RWPE1 (cell line): ENCODE data around the gene TGM3.

Experiments
- CTCF ChIA-PET: fragments of 350-600 bp; sonication (Branson Sonifier 250); formaldehyde crosslinking; extraction: SDS; loops from one replicate; lab custom pipeline; 2021; lab: Yijun Ruan, JAX
- POLR2A ChIA-PET: fragments of 400-600 bp; formaldehyde crosslinking; extraction: SDS; loops from one replicate; lab custom pipeline; 2020; ENCODE audit warnings: antibody characterized with exemption; ENCODE audit not compliant: low non-redundant PET; lab: Yijun Ruan, JAX
- DNase-seq: peaks from one replicate; pipeline ENCODE4 v3.0.0; 2012; ENCODE audit warnings: low spot score
- H3K27ac ChIP-seq: fragments of 450-650 bp; 2 replicates; pipeline ENCODE4 v1.5.1; 2017
- TF ChIP-seq, protein P1 (sequence below): fragments of 450-650 bp; conservative IDR thresholded peaks from 2 replicates; pipeline ENCODE4 v1.5.1; 2017; ENCODE audit warnings: low read depth, mild to moderate bottlenecking

Gene TGM3

DNA sequence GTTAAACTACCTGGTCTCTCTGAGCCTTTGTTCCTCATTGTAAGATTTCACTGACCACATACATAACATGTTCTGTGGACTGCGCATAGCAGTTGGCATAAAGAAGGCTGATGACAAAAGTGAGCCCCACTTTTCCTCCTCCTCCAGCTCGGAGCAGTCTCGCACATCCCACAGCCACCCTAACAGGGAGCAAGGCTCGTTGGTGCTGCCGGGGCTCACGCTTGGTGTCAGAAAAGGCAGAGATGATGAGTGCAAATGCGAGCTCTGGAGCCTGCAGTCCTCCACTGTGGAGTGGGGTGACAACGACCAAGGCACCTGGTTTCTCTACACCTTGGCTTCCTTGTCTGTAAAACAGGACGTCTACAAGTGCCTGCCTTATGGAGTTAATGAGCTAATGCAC lies 9.7 kb downstream of the TGM3 start:
- ChIA-PET POLR2A (no interaction called here), CTCF (interaction anchor here (0.6 kb wide), 1 partner anchor 213 kb away, joined by 3 read pairs; no protein-coding TSS in a partner anchor)

DNA sequence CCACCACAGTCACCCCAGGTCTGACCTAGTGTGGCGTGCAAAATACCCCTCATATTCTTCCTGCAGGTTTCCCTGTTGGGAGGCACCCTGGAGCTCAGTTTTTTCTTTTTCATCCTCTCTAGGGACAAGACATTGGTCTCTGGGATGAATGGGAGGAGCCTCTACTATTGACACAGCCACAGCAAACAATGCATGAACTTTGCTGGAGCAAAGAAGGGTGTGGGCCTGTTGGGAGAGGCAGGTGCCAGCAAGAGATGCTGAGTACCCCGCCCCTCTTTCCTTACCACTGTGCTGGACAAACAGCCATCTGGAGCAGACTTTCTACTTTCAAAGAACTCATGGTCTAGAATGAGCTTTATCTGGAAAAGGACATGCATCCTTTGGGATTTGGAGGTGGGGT lies 10.1 kb downstream of the TGM3 start:
- ChIA-PET POLR2A (no interaction called here), CTCF (interaction anchor here (0.6 kb wide), 1 partner anchor 116 kb away, joined by 3 read pairs; no protein-coding TSS in a partner anchor)
- TF ChIP-seq, protein P1, sequence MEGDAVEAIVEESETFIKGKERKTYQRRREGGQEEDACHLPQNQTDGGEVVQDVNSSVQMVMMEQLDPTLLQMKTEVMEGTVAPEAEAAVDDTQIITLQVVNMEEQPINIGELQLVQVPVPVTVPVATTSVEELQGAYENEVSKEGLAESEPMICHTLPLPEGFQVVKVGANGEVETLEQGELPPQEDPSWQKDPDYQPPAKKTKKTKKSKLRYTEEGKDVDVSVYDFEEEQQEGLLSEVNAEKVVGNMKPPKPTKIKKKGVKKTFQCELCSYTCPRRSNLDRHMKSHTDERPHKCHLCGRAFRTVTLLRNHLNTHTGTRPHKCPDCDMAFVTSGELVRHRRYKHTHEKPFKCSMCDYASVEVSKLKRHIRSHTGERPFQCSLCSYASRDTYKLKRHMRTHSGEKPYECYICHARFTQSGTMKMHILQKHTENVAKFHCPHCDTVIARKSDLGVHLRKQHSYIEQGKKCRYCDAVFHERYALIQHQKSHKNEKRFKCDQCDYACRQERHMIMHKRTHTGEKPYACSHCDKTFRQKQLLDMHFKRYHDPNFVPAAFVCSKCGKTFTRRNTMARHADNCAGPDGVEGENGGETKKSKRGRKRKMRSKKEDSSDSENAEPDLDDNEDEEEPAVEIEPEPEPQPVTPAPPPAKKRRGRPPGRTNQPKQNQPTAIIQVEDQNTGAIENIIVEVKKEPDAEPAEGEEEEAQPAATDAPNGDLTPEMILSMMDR, result no peak
- no peak overlapping the region for H3K27ac ChIP-seq
- no peak for DNase-seq

More for the DNA sequence above, 9.7 kb downstream of the TGM3 start:
- no peak for DNase-seq
- TF ChIP-seq, protein P1, result no peak
- no peak overlapping the region for H3K27ac ChIP-seq

DNA sequence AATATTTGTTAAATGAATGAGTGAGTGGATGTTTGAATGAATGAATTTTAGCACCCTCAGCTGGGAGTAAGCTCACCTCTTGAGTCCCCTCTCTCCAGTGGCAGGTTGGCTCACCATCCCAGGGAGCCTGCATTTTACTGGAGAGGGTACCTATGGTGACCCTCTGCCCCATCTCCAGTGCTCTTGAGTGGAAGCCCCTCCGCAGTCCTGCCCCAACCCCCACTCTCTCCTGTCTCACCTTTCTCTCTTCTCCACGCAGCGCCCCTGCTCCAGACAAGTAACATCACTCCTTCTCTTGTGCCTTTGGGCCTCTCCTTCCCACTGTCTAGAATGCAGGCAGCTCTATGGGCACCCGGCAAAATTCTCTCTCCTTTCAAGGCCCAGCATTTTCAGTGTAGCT lies 11.3 kb downstream of the TGM3 start:
- ChIA-PET POLR2A (no interaction called here), CTCF (no interaction called here)
- no peak overlapping the region for H3K27ac ChIP-seq
- no peak for DNase-seq
- TF ChIP-seq, protein P1, result no peak

DNA sequence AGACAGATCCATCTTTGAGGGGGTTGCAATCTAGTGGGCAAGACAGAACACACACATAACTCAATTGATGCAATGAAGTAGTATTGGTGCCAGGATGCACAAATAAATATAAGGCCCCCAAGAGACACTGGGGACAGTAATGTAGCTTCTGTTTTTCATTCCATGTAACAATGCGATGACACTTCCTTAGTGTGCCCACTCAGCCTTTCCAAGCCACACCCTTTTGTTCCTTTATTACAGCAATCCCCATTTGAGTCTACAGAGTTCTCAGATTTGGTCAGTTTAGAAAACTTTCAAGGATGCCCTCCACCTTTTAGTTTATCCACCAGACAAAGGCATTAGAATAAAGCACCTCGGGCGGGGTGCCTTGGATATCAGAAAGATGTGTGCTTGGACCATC lies 15.5 kb downstream of the TGM3 start:
- POLR2A ChIA-PET, result no interaction called here
- H3K27ac ChIP-seq, result no peak overlapping the region
- CTCF ChIA-PET, result no interaction called here
- TF ChIP-seq, protein P1, result no peak
- DNase-seq, result no peak

DNA sequence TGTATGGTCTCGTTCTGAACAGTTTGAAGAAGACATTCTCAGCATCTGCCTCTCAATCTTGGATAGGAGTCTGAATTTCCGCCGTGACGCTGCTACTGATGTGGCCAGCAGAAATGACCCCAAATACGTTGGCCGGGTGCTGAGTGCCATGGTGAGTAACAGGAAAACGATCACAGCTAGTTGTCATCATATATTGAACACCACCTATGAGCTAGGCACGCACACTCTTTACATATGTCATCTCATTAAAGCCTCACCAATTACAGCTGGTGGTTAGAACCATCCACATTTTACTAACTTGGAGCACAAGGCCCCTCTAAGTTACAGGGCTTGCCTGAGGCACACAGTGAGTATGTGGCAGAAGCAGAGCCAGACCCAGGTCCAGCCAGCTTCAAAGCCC lies 17.1 kb downstream of the TGM3 start:
- ChIA-PET CTCF (interaction anchor here (0.5 to 0.6 kb wide), 2 partner anchors 139 to 142 kb away, joined by 3 read pairs; no protein-coding TSS in a partner anchor), POLR2A (no interaction called here)
- DNase-seq, result no peak
- TF ChIP-seq, protein P1, result no peak
- no peak overlapping the region; the same call in 1 of the 2 replicates for H3K27ac ChIP-seq

DNA sequence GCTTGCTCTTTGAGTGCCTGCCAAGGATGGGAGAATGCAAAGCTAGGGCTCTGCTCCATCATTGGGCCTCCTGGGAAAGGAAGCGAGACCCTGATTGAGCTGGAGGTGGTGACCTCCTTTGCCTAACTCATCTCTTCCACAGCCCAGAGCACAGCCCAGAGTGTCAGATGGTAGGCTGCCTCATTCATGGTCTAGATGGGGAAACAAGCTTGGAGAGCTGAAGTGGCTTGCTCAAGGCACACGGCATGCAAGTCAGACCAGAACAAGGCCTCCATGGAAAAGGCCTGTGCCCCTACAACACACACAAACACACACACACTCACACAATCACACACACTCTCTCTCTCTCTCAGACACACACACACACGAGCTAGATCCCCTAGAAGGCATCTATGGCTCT lies 17.5 kb downstream of the TGM3 start:
- no peak for DNase-seq
- TF ChIP-seq, protein P1, result no peak
- ChIA-PET POLR2A (no interaction called here), CTCF (interaction anchor here (0.5 to 0.6 kb wide), 2 partner anchors 139 to 142 kb away, joined by 3 read pairs; no protein-coding TSS in a partner anchor)
- H3K27ac ChIP-seq, result no peak overlapping the region; the same call in 1 of the 2 replicates
